Measurements from ENCODE around the gene ZXDC.

Gene ZXDC

GRCh38 chr3:126494204-126494969 lies 18.7 kb upstream of the ZXDC start:
- H4K20me1 ChIP-seq (ENCODE audit: insufficient read depth, low read length, poor library complexity, severe bottlenecking): no peaks in the 10 kb centered on the region
- no peaks in the 10 kb centered on the region for H3K27me3 ChIP-seq (ENCODE audit: insufficient read depth, low read length, poor library complexity, severe bottlenecking)
- H3K4me1 ChIP-seq (ENCODE audit: insufficient read depth, low read length, poor library complexity, severe bottlenecking): peaks cover 32% of the 10 kb centered on the region
- TF ChIP-seq CTCF (conservative IDR thresholded peaks at IDR 0.05; ENCODE audit: low read length) (no peak), EZH2phosphoT487 (IDR thresholded peaks at IDR 0.05; ENCODE audit: borderline replicate concordance) (no peak)
- H3K36me3 ChIP-seq (ENCODE audit: insufficient read depth, low read length): no peaks in the 10 kb centered on the region
- no peak overlapping the region for H3K4me2 ChIP-seq (ENCODE audit: low read depth, low read length, poor library complexity, severe bottlenecking)
- H2AFZ ChIP-seq (ENCODE audit: low read length): no peak overlapping the region
- no peak overlapping the region for H3K9ac ChIP-seq (ENCODE audit: low read depth, low read length, poor library complexity, severe bottlenecking)
- H3K4me3 ChIP-seq (ENCODE audit: low read length, poor library complexity, severe bottlenecking): no peak overlapping the region
- H3K9me3 ChIP-seq (ENCODE audit: insufficient read depth, low read depth, low read length): no peaks in the 10 kb centered on the region
- H3F3A ChIP-seq (ENCODE audit: low read depth): no peaks in the 10 kb centered on the region
- H3K9me2 ChIP-seq (replicated peaks; ENCODE audit: low read depth, low read length): no peaks in the 10 kb centered on the region
- H3K79me2 ChIP-seq (ENCODE audit: insufficient read depth, low read length): no peaks in the 10 kb centered on the region

GRCh38 chr3:126493739-126494138 lies 18.0 kb upstream of the ZXDC start:
- Histone ChIP-seq H3K9me3 (ENCODE audit: insufficient read depth, low read depth, low read length) (no peaks in the 10 kb centered on the region), H2AFZ (ENCODE audit: low read length) (no peak overlapping the region), H3K36me3 (ENCODE audit: insufficient read depth, low read length) (no peaks in the 10 kb centered on the region), H3K79me2 (ENCODE audit: insufficient read depth, low read length) (no peaks in the 10 kb centered on the region), H3F3A (ENCODE audit: low read depth) (no peaks in the 10 kb centered on the region), H3K4me2 (ENCODE audit: low read depth, low read length, poor library complexity, severe bottlenecking) (no peak overlapping the region), H3K4me1 (ENCODE audit: insufficient read depth, low read length, poor library complexity, severe bottlenecking) (peaks cover 32% of the 10 kb centered on the region), H3K9ac (ENCODE audit: low read depth, low read length, poor library complexity, severe bottlenecking) (no peak overlapping the region), H3K9me2 (replicated peaks; ENCODE audit: low read depth, low read length) (no peaks in the 10 kb centered on the region), H4K20me1 (ENCODE audit: insufficient read depth, low read length, poor library complexity, severe bottlenecking) (no peaks in the 10 kb centered on the region), H3K27me3 (ENCODE audit: insufficient read depth, low read length, poor library complexity, severe bottlenecking) (no peaks in the 10 kb centered on the region), H3K4me3 (ENCODE audit: low read length, poor library complexity, severe bottlenecking) (no peak overlapping the region)
- TF ChIP-seq EZH2phosphoT487 (IDR thresholded peaks at IDR 0.05; ENCODE audit: borderline replicate concordance) (no peak), CTCF (conservative IDR thresholded peaks at IDR 0.05; ENCODE audit: low read length) (no peak)

GRCh38 chr3:126493051-126493450 lies 17.4 kb upstream of the ZXDC start:
- H3K4me1 ChIP-seq (ENCODE audit: insufficient read depth, low read length, poor library complexity, severe bottlenecking): peaks cover 32% of the 10 kb centered on the region
- H3K27me3 ChIP-seq (ENCODE audit: insufficient read depth, low read length, poor library complexity, severe bottlenecking): no peaks in the 10 kb centered on the region
- no peaks in the 10 kb centered on the region for H4K20me1 ChIP-seq (ENCODE audit: insufficient read depth, low read length, poor library complexity, severe bottlenecking)
- TF ChIP-seq EZH2phosphoT487 (IDR thresholded peaks at IDR 0.05; ENCODE audit: borderline replicate concordance): no peak
- no peaks in the 10 kb centered on the region for H3K36me3 ChIP-seq (ENCODE audit: insufficient read depth, low read length)
- no peaks in the 10 kb centered on the region for H3K9me3 ChIP-seq (ENCODE audit: insufficient read depth, low read depth, low read length)
- no peaks in the 10 kb centered on the region for H3K9me2 ChIP-seq (replicated peaks; ENCODE audit: low read depth, low read length)
- H3K4me3 ChIP-seq (ENCODE audit: low read length, poor library complexity, severe bottlenecking): no peak overlapping the region
- no peak overlapping the region for H3K4me2 ChIP-seq (ENCODE audit: low read depth, low read length, poor library complexity, severe bottlenecking)
- no peaks in the 10 kb centered on the region for H3K79me2 ChIP-seq (ENCODE audit: insufficient read depth, low read length)
- no peaks in the 10 kb centered on the region for H3F3A ChIP-seq (ENCODE audit: low read depth)
- no peak overlapping the region for H3K9ac ChIP-seq (ENCODE audit: low read depth, low read length, poor library complexity, severe bottlenecking)
- no peak overlapping the region for H2AFZ ChIP-seq (ENCODE audit: low read length)

Measured in Loucy (cell line).